NCI-H2171 (cell line): Measurements from ENCODE around the gene ZBTB21.

Source experiments
- DNase-seq: peaks from one replicate; lab custom pipeline; 2025; lab: John Stamatoyannopoulos, UW

ZBTB21 gene

DNA sequence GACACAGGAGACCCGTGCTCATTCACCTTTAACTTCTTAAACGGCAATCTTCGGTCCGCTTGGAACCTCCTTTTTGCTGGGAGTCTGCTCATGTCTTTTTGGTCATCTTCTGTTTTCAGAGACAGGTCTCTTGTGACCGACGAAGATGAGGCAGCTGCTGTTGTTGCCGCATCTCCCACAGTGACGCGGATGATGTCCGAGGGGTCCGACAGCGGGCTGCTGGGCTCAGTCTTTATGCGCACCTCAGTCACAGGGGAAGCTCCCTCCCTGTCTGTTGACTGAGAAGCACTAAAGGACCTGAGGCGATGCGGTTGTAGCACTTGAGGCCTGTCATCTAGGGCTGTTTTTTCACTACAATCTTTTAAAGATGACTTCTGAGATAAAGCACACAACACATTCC lies 17.6 kb downstream of the ZBTB21 start:
- no peak for DNase-seq

DNA sequence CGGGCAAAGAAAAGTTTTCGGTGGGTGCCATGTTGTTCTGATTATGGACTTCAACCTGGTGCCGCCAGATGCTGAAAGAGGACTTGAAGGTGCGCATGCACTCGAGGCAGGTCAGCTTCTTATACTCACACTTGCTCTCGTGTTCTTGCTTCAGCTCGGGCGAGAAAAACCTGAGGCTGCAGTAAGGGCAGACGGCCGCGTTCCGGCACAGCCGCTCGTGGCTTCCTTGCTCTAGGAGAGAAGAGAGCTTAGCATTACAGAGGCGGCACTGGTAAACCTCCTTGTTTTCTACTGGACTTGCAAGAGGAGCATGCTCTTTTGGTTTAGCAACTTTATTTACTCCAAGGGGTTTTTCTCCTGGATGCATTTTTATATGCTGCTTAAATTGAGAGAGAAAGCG lies 18.5 kb downstream of the ZBTB21 start:
- no peak for DNase-seq

DNA sequence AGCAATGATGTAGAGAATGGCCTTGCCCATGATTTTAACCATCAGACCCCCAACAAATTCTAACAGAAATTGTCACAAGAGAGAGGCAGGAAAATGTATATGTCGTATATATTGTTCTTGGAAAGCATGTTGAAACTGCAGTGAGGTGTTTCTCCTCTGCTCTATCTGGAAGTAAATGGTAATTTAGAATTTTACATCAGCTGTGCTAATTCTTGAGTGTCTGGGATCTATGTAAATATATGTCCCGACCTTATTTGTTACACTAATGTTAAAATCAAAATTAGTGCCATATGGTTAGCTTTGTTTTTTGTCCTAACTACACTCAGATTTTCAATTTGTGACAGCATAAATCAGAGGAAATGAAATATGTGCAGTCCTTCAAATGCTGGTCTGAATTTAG lies 20.5 kb downstream of the ZBTB21 start:
- DNase-seq = no peak

DNA sequence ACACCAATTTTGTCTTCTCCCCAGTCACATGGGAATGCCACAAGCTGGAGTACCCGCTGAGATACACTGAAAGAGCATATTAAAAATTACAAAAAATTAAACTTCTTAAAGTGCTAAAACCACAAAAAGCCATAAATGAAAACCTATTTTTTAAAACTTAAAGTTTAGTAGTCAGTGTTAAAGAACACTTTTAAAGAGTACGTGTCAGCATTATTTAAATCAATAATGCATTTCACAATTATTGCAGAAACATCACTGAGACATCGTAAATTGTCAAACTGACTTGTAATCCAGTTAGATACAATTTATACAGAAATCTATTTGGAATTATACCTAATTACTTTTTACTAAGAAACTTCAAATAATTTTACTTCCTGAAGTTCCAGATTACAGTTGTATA lies 22.9 kb downstream of the ZBTB21 start:
- DNase-seq = no peak

DNA sequence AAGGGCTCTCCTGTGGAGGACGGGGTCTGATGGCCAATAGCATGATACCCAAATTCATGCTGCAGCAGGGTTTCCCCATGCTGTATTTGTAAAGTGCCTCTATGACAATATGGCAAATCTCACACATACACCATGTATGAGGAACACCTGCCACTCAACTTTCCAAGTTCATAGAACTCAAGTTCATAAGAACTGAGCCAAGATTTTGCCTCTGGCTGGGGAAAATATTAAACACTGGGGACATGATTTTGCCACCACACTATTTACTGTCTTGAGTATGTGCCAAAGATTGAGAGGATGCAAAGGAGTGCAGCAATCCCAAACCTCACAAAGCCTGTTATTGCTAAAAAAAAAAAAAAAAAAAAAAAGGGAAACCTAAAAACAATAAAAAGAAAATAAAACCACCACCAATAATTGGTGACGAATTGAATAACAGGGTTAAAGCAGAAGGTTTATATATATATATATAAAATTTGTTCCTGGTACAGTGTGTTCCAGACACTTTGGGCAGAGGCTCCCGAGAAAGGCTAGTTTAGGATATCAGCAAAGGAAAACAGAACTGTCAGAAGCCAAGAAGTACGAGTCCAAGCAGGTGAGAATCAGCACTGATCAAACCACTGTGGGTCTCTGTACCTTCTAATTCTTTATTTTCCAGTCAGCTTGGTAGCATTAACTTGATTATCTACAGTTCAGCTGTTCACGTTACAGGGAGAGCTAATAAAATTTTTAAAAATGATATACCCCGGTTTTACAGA lies 24.3 kb downstream of the ZBTB21 start:
- no peak for DNase-seq

DNA sequence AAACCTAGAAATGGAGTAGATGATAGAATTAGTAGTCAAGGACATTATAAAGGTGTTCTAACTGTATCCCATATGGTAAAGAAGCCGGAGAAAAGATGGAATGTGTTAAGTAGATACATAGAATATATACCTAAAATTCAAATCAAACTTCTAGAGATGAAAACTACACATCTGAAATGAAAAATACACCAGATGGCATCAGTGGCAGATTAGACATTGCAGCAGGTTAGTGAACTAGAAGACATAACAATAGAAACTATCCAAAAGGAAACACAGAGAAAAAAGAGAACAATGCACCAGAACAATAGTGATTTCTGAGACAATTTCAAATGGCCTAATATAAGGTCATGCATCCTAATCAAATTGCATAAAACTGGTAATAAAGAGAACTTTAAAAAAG lies 26.9 kb downstream of the ZBTB21 start:
- DNase-seq = no peak

DNA sequence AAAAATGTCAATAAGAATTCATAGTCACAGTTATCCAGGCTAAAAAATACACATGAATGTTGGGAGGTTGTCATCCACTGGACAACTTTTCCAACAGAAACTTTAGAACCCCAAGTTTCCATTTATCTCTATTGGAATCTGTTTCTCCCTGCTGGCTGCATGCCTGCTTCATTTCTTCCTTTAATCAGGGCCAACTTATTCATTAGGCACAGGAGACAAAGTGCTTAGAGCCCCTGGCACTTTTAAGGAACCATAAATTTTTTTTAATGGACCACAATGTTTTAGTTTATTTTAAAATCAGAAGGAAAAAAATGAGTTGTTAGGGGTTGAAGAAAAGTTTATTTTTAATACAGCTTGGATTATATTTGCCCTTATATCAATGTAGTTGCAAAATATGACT lies 29.6 kb downstream of the ZBTB21 start:
- no peak for DNase-seq

DNA sequence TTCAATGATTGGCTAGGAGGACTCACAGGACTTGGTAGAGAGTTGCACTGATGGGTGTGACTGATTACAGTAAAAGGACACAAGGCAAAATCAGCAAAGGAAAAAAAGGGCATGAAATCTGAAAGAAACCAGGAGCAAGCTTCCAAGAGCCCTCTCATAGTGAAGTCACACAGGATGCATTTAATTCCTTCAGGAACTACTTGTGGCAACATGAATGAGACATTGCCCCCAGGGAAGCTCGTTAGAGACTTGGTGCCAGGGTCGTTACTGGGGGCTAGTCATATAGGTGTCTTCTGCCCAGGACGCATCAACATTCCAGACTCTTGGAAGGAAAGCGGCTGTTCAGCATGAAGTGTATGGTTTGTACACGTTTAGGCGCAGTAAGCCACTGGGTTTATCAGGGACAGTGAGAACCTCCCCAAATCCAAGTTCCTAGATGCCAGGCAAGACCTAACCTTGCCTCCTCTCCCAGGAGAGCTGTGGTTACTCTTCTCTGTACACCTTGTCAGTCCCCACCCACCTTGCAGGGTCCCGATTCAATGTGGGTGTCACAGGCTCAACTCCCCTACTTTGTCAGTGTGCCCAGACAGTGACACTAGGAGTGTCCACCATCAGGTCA lies 30.3 kb downstream of the ZBTB21 start:
- DNase-seq = no peak

DNA sequence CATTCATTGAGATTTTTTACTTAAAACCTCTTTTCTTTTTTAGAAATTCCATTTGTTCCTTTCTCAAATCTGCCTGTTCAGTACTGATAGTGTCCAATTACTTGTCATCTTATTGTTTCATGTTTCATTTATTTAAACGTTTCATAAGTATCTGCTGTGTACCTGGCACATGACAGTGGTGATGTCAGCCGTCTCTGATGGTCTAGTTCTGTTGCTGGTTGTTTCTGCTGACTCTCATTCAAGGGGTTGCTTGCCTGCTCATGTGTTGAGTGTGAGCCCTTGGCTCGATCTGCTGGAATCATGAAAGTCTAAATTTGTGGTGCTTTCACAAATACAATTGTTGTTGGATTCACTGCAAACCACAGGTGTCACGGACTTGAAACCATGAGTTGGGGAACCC lies 30.8 kb downstream of the ZBTB21 start:
- DNase-seq = no peak

DNA sequence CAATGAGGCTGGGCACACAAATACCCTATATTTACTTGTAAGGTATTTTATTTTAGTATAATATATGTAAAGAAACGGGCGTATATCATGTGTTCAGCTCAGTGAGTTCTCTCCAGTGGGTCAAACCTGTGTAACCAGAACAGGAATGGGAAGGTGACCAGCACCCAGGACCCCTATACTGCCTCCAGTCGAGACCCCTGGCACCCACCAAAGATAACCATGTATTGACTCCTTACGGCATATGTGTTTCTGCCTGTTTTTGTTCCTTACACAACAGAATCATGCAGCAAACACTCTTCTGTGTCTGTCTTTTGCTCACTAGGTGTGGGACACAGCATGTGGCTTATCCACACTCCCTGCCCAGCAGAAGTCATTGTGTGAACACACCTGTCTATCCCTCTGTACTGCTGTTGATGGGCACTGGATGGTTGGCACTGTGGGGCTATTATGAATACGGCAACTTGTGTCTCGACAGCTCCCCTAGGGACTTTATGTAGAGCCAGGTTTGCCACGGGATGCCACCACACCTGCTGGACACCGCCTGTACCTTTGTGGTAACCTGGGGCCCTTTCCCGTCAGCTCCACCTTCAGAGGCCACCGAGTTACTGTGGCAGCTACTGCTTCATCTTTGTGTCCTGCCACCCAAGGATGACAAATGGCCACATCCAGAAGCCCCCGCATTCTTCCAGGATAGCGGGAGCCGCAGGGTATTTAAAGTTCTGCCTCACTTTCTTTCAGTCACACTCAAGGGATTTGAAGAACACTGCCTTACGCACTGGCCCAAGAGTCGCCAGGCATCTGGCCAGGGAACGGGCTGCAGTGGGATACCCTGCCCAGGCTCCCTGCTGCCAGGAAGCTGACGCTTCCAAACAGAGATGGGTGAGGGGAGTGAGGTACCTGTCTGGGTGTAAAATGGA lies 32.9 kb downstream of the ZBTB21 start:
- DNase-seq = no peak

DNA sequence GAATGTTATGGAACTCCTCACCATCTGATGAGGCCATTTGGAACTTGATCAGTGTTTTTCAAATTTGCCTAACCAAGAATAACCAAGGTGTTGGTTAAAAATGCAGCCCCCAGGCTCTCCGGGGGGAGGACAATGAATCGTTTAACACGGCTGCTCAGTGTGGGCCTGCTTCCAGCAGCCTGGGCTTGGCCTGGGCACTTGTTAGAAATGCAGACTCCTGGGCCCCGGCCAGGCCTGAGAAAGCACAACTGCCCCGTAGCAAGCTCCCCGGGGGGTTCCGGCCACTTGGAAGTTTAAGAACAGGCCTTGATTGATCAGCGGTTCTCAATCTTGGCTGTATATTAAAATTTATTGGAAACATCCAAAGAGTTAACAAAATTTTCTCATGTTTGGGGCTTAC lies 33.5 kb downstream of the ZBTB21 start:
- DNase-seq = no peak

DNA sequence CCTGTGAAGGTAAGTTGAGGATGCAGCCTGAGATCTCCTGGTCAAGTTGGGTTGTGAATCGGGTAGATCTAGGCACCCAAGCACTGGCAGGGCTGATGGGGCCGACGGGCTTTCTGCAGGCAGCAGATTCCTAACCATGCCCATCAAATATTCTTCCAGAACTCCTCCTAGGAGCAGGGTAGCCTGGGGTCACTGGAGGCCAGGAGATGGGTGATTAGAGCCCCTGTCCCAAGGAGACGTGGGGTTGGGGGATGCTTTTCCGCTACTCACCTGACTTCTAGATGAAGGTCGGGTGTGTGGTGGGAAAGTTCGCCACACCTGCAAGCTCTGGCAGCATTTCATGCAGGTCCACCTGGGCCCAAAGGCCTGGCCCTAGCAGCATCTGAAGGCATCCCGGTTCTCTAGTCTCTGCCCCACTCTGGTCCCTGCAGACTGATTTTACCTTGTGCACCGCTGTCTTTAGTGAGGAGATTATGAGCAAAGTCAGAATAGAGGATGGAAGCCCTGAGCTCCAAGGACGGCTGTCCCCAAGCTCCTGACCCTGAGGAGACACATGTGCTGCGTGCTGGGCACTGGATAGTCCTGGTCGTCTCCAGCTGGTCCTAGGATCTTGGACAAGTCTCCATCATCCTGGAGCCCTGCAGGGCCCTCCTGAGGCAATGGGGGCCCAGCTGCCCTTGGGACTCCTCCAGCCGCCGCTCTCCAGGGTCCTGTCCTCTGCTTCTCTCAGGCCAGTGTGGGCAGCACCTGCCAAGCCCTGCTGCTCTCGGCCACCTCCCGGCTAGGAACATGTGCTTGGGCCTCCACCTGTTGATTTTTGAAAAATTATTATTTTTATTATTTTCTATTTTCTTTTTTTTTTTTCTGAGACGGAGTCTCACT lies 34.5 kb downstream of the ZBTB21 start:
- no peak for DNase-seq

DNA sequence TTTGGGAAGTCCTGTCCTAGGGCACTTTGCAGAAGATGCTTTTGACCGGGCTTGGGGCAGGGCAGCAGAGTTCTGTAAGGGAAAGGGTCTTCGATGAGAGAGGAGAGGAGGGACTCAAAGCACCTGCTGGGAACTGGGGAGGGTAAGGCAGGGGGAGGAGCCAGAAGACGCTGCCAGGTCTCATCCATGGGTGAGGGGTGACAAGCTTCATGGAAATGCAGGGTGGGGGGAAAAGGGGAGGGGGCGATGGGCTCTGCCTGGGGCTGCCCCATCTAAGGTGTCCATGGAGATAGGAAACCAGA lies 35.5 kb downstream of the ZBTB21 start:
- no peak for DNase-seq

DNA sequence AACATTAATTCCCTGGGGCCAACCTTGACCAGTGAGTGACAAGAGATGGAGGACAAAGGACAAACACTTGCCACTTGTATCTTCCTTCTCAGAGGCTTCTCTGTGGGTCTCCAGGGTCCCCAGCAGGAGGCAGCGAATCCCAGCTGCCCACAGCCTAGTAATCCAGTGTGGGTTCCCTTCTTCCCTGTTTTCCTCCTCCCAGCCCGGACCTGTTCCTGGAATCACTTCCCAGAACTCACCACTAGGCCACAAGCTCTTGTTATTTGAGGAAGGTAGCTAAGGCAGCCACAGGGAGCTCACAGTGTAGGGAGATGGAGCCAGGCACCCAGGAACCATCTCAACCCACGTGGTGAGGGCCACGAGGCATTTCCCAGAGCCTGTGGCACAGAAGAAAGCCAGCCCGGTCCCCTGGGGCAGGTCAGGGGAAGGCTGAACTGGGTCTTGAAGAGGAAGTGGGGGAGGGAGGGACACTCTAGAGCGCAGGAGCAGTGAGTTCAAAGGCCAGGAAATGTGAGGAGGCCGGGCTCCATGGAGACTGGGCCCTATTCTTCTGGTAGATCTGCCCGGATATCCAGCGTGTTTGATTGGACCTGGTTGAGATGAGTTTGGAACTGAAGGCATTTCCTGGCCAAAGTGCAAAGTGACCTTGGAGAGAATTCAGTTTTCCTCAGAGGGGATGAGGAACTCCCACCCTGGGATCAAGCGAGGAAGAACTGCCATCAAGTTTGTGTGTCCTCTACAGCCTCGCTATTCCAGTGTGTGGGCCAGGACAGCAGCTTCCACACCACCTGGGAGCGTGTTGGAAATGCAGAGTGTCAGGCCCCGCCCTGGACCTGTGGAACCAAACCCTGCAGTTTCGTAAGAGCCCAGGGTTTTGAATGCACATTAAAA lies 36.1 kb downstream of the ZBTB21 start:
- no peak for DNase-seq

DNA sequence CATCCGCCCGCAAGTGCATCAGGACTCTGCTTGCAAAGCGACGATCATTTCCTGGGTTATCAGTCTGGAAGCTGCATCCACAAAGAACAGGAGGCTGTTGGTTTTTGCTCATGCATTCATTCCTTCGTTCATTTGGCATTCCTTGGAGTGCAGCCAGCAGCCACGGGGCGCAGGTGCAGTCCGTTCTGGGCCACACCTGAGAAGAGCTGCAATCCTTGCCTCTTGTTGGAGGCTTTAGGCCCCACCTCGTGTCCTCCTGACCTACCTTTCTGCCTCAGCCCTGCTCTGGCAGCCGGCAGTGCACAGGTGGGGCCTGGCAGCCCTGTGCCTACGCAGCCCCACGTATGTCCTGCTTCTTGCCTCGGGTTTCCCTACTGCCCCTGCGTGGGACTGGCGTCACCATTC lies 36.7 kb downstream of the ZBTB21 start:
- no peak for DNase-seq

DNA sequence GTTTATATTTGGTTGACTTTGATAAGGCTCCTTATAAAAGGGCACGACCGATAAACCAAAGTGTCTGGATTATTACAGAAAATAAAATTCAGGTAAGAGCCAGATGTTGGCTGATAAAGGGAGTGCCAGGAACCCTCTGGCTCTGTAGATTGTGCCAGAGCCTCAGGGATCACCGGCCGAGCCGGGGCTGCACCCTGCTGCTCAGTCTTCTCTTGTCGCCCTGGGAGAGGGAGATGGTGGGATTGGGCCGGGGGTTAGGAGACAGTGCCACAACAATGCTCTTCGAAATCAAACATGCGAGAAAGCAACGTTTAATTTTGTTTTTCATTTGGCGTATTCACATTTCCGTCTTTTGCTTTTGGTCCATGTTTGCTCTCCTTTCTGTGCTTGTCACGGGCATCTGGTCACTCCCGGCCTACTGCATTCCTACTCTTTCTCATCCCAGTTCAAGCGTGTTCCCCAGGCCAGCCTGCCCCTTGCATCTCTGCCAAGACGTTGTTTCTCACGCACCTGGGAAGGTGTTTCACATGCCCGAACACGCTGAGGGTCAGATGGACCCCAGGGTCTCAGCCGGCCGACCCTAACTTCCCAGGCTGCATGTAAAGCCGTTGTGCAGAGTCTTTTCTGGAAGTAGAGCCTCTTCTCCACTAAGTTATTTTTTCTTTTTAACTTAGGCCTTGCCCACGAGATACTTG lies 37.5 kb downstream of the ZBTB21 start:
- DNase-seq = no peak

DNA sequence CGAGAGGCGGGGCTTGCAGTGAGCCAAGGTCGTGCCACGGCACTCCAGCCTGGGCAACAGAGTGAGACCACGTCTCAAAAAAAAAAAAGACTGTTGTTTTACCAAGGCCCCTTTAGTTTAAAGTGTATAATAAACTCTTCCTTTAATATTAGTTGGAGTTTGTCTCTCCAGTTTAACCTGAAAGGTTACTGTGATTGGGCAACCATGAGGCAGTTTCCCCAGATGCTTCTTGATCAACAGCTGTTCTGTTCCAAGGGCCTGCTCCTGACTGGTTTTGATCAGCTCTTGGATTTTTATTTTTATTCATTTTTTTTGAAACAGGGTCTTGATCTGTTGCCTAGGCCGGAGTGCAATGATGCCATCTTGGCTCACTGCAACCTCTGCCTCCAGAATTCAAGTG lies 38.3 kb downstream of the ZBTB21 start:
- no peak for DNase-seq

DNA sequence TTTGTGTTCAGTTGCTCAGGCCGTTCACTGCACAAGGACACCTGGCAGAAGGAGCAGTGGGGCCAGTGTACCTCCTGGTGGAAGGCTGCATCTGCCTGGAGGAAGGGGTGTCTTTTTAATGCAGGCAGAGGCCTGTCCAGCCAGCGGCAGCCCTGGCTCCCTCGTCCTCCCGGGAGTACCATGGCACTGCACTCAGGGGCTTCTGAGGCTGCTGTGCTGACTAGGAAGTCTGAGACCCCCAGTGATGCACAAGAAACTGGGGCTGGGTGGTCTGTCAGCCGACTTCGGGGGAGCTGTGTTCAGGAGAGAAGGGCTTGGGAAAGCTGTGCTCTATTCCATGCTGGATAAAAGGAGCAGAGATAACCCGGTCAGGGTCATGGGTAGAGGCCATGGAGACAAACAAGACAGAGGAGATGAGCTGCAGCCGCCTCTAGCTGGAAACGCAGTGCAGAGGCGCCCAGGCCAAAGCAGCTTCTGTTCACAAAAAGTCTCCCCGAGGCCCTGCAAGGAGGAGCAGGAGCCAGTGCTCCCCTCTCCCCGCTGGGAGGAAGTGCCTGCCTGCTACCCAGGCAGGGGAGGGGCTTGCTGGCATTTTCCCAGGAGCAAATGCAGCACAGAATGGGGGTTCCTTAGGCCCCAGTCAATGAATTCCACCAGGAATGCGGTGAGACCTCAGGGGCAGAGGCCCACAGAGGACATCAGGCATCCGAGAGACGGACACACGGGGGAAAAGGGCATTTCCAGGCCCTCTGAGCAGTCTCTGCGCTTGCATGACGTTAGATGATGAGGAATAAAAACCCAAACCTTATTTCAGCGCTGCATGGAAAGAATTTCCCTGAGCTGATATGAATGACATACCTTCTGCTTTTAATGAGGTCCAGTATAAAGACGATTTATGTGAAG lies 39.2 kb downstream of the ZBTB21 start:
- no peak for DNase-seq

DNA sequence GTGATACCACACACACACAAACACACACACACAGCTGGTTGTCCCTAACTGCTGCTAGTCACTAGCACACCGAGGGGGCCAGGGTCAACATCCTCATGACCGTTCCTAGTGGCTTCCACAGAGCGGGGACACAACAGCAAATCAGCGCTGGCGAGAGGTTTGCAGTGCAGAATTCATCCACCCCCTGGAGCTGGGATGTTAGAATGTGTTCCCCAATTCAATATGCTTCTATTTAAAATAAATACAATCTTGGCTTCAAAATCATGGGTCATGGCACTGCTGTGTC lies 40.1 kb downstream of the ZBTB21 start:
- no peak for DNase-seq

DNA sequence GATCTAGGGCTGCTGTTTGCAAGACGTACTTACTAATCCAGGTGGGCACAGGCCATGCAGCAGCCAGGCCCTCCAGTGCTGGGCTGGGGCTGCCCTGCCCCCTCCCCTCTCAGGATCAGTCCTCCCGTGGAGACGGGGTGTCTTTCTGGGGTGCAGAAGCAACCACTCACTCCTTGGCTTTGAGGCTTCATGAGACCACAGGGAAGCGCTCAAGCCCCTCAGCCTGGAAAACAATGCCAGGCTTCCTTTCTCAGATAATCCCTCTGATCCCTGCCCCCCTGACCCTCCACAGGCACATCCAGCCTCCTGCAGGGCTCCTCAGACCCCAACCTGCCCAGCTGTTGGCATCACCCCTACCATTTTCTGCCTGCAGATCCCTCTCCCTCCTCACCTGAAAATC lies 42.5 kb downstream of the ZBTB21 start:
- no peak for DNase-seq
